NCI-H510A treated with DMSO at 0.1 percent for 48 hours (cell line): ENCODE results near the gene FOXO4.

ENCODE experiments used
- DNase-seq: peaks from one replicate; lab custom pipeline; 2025; lab: John Stamatoyannopoulos, UW

The FOXO4 gene

DNA sequence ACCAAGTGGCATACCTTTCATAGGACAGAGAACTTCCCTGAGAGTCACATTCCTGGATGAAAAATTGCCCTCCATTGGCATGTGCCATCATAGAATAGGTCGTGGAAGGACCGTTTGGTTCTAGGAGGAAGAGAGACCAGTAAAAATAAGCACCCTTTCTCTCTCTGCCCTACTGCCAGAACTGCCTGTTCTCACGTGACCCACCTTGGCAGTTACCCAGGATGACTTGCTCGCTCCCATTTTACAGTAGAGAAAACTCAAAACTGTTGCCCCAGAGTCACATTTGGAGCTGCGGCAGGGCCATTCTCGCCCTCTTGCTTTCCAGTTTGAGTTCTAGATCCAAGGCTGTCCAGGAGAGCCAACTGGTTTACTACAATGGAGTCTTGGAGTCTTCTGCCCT lies 47.9 kb downstream of the FOXO4 start:
- DNase-seq, result no peak

DNA sequence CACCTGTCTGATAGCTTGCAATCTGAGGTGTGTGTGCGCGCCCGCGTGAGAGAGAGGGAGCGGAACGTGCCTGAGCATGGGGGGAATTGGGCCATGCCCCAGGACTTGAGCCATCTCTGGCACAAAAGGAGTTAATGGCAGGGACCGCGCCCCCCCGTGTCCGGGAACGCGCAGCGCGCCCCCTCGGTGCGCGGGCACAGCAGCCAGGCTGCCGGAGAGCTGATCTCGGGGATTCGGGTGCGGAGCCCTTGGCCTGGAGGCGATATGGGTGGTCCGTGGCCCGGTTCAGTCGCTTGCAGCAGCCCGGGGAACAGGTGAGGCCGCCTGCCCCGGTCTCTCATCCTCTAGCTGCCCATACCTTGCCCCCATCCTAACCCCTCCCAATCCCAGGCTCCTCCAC lies 49.0 kb downstream of the FOXO4 start, which contains the start of gene NLGN3:
Gene NLGN3, plus strand, starts transcription at position 191 of the 400 bp plus-strand sequence. CDS start 2,909 bp downstream, outside the sequence.
- DNase-seq, result no peak

DNA sequence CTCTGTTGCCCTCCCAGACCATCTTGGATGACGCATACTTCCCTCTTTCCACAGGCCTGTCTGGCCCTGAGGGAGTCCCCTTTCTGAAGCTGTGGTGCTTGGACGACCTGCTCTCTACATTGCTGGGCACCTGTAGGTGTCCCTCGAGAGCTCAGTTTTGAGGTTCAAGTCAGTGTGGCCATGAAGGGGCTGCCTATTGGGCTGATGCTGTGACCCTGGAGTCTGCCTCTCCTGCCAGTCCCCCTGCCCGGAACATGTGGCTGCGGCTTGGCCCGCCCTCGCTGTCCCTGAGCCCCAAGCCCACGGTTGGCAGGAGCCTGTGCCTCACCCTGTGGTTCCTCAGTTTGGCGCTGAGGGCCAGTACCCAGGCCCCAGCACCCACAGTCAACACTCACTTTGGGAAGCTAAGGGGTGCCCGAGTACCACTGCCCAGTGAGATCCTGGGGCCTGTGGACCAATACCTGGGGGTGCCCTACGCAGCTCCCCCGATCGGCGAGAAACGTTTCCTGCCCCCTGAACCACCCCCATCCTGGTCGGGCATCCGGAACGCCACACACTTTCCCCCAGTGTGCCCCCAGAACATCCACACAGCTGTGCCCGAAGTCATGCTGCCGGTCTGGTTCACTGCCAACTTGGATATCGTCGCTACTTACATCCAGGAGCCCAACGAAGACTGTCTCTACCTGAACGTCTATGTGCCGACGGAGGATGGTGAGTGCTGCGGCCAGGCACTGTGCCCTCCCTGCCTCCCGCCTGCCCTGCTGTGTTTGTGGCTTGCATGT lies 52.0 kb downstream of the FOXO4 start:
- DNase-seq, result no peak

DNA sequence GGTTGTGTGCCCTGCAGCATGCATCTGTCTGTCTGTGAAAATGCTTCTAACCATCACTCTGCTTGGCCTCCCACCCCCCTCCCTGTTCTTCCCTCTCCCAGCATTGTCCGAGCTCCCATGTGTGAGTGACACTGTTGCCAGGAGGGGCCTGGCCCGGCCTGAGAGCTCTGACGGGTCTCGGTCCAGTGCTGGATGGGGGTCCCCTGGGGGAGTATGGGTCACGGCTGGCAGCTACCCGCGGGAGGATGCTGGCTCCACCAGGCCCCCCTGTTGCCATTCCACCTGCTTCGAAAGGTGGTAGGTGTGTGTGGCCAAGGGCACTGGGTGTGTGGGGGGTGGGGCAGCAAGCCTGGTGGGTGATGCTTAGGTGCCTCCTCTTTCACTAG lies 52.6 kb downstream of the FOXO4 start:
- DNase-seq, result no peak

DNA sequence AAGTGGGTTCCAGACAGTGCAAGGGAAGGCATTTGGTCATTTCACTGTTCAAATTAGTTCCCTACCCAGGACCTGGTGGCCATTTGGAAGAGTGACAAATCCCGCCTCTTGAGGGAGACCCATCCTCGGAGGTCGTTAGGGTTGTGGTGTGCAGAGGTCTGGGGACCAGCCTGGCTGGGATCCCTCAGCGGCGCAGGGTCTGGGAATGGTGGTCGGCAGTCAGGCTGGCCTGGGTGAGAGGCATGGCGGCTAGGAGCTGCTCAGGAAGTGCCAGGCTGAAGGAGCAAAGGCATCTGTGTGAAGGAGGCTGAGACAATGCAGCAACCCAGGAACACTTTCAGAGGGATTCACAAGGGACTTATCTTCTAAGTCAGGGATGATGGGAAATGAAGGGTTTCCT lies 55.7 kb downstream of the FOXO4 start:
- no peak for DNase-seq
